Measurements from ENCODE around the gene IFT27.
"Not testable (repeated sequence)": the region's sequence is repeated elsewhere in the genome, so short reads cannot be mapped to it uniquely, and the experiment has no call there.

The IFT27 gene

DNA sequence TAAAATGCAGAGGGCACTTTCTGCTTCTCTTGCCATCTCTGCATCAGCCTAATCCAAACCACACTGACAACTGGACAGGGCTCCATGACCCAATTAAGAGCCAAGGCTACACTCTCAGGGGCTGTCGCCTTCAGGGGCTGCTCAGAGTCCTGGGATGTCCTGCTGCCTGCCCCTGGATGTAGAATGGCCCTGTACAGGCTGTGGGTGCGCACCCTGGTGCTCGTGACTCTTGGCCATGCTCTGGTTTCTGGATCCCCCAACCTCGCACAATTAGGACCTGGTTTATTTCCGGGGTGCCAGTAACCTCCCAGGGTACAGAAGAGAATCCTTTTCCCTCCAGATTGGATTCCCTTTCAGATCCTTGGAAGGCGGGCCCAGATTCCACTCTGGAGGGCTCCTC lies 11.3 kb downstream of the IFT27 start:
- TF ChIP-seq ZNF274 (IDR thresholded peaks at IDR 0.05; ENCODE audit: low read depth, low read length) = no peak

DNA sequence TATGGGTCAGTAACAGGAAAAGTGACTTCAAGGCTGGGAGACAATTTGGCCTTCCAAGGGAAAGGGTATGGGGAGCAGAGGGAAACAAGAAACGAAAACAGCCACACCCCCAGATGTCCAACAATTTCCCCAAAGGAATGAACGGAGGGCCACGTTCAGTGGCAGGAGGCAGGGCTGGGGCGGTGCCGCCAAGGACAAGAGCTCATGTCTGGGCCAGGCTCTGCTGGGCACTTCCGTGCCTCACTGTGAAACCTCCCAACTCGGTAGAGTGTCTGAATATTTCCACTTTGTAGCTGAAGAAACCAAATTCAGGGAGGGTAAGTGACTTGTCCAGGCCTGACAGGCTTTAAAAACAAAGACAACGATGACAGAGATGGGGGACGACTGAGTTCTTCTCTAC lies 11.9 kb downstream of the IFT27 start:
- TF ChIP-seq ZNF274 (IDR thresholded peaks at IDR 0.05; ENCODE audit: low read depth, low read length) = no peak
- no peak overlapping the region for H3K4me3 ChIP-seq (ENCODE audit: low read length)

More for the DNA sequence above, 11.3 kb downstream of the IFT27 start:
- no peak overlapping the region for H3K4me3 ChIP-seq (ENCODE audit: low read length)

DNA sequence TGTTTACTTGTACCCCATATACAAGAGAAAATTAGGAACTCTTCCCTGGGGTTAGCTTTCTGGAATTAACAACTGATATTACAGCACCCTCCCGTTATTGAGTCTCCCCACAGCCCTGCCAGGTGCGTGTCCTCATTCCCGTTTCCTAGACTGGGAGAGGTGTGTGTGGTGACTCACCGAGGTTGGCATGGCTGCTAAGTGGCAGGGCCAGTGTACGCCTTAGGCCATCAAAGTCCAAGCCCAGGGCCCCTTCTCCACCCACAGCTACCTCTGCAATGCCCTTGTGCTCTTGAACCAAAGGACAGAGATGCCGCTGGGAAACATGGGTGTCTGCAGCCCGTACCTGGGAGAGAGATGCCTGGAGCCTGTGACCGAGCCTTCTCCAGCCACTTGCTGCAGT lies 12.3 kb downstream of the IFT27 start:
- no peak for TF ChIP-seq ZNF274 (IDR thresholded peaks at IDR 0.05; ENCODE audit: low read depth, low read length)
- H3K4me3 ChIP-seq (ENCODE audit: low read length) = no peak overlapping the region

GRCh38 chr22:36762687-36763260 lies 13.1 kb downstream of the IFT27 start:
- no peak for TF ChIP-seq ZNF274 (IDR thresholded peaks at IDR 0.05; ENCODE audit: low read depth, low read length)
- no peak overlapping the region for H3K4me3 ChIP-seq (ENCODE audit: low read length)

GRCh38 chr22:36761553-36762240 lies 14.2 kb downstream of the IFT27 start:
- no peak overlapping the region for H3K4me3 ChIP-seq (ENCODE audit: low read length)
- no peak for TF ChIP-seq ZNF274 (IDR thresholded peaks at IDR 0.05; ENCODE audit: low read depth, low read length)

- H3K4me3 ChIP-seq (ENCODE audit: low read length) = no peak overlapping the region
- TF ChIP-seq ZNF274 (IDR thresholded peaks at IDR 0.05; ENCODE audit: low read depth, low read length) = no peak
These were observed 15.1 kb downstream of the IFT27 start for GRCh38 chr22:36760786-36761185.

DNA sequence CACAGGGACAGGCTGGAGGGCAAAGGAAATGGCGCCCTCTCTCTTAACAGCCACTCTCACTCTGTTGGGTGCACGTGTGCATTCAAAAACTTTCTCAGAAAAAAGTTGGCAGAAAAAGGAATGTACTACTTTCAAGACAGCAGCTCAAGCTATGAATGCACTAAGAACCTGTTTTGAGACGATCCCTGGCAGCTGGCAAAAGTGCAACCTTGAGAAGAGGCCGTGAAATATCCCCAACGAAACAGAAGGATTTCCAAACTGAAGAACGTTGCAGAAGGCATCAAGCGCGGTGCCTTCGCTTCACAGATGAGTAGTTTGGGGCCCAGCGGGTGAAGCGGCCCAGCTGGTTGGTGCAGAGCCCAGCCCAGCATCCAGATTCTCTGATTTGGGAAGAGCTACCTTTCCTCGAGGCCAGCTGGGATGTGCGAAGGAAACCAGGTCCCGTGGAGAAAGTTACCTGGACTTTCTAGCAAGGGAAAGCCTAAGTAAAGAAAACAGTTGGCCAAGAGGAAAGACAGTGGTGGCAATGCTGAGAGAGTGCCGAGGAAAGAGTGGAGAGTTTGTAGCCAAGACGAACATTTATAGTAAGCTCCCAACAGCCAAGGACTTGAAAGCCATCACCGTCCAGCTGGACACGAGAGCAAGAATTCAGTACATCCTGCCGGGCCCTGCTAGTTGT lies 16.3 kb downstream of the IFT27 start:
- no peak for TF ChIP-seq ZNF274 (IDR thresholded peaks at IDR 0.05; ENCODE audit: low read depth, low read length)

GRCh38 chr22:36758792-36759271 lies 17.1 kb downstream of the IFT27 start:
- no peak overlapping the region for H3K4me3 ChIP-seq (ENCODE audit: low read length)
- no peak for TF ChIP-seq ZNF274 (IDR thresholded peaks at IDR 0.05; ENCODE audit: low read depth, low read length)

More for the DNA sequence above, 16.3 kb downstream of the IFT27 start:
- H3K4me3 ChIP-seq (ENCODE audit: low read length) = no peak overlapping the region

DNA sequence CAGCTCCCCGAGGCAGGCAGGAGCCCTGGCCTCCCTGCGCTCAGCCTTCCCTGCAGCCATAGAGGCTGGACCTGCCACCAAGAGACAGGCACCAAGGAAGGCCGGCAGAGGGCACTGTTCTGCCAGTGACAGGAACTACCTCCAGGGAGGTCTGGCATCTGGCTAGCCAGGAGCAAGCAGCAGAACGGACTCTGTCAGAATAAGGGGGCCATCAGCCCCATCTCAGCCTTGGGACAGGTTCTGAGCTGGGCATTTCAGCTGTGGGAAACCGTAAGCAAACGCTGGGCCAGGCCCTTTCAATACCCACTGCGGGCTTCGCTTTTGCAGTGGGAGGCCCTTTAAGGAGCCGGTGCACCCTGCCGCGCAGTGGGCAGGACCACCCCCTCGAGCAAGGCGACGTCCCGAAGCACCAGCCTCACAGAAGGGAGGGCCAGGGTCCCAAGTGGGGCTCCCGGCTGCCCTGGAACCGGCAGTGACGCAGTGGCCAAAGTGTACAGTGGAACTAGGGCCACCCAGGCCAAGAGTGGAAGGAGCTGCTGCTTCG lies 18.2 kb downstream of the IFT27 start:
- no peak for TF ChIP-seq ZNF274 (IDR thresholded peaks at IDR 0.05; ENCODE audit: low read depth, low read length)
- no peak overlapping the region for H3K4me3 ChIP-seq (ENCODE audit: low read length)

DNA sequence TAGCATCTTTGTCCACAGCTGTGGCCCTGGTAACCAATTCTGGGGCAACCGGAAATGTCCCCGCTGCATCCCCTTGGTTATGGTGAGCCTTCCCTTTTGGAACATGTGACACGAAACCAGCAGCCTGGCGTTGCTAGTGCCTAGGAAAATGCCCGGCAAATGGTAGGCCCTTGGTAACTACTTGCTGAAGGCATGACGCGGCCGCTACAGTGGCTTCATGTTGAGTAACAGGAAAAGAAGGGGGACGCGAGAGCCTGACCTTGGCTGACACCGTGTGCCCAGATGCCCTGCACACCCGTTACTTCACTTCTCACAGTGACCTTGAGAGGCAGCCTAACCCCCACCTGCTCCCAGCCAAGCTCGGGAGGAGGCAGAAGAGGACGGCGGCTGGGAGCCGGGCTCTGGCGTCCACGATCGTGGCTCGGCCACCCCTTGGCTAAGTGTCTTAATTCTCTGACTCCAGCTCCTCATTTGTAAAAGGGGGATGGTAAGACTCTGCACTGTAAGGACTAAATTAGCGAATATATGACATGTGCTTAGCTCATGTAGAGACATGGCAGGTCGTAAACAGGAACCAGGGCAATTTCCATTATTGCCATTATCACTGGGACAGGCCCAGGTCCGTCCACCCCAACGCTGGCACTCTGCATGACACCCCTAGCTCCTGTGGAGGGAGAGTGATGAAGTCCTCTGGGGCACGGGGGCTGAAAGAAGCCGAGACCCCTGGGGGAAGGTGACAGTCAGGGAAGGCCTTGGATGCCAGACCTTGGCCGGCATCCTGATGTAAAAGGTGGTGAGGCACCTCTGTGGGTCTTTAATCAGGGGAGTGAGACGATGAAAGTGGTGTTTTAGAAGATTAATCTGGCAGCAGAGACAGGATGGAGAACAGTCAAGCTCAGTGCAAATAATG lies 18.9 kb downstream of the IFT27 start:
- no peak overlapping the region for H3K4me3 ChIP-seq (ENCODE audit: low read length)
- no peak for TF ChIP-seq ZNF274 (IDR thresholded peaks at IDR 0.05; ENCODE audit: low read depth, low read length)

GRCh38 chr22:36756031-36756430 lies 19.9 kb downstream of the IFT27 start:
- no peak overlapping the region for H3K4me3 ChIP-seq (ENCODE audit: low read length)
- TF ChIP-seq ZNF274 (IDR thresholded peaks at IDR 0.05; ENCODE audit: low read depth, low read length) = no peak

DNA sequence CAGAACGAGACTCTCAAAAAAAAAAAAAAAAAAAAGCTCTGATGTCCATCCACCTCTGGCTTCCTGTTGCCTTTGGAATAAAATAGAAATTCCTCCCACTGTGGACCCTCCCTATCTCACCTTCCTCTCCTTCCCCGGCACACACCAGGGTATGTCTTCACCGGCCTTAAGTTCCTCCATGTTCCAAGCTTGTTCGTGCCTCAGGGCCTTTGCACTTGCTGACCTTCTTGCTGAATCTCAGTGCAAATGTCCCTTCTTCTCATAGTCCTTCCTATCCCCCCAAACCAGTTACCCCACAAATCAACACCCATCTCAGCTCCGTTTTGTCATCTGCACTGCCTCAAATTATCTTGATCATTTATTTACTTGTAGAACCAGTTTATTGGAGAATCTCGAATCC lies 20.6 kb downstream of the IFT27 start:
- TF ChIP-seq ZNF274 (IDR thresholded peaks at IDR 0.05; ENCODE audit: low read depth, low read length) = no peak
- H3K4me3 ChIP-seq (ENCODE audit: low read length) = no peak overlapping the region

GRCh38 chr22:36754881-36755280 lies 21.0 kb downstream of the IFT27 start:
- not testable (repeated sequence) for H3K4me3 ChIP-seq (ENCODE audit: low read length)

DNA sequence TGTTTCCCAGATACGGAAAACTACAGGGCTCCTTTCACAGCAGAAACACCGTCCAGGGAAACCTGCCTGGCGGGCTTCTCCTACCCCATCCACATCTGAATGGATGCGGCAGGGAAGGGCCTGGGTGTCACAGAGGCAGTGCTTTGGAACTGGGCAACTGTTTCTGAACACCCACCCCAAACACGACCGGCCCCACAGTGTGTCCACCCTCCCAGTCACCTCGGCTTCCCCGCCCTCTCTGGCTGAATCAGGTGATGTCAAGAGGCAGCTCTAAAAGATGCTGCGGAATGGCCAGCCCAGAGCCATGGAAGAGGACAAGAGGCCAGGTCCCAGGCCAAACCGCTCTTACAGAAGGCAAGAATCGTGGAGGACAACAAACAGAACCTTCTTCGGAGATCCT lies 22.0 kb downstream of the IFT27 start:
- TF ChIP-seq ZNF274 (IDR thresholded peaks at IDR 0.05; ENCODE audit: low read depth, low read length) = no peak
- no peak overlapping the region for H3K4me3 ChIP-seq (ENCODE audit: low read length)

Measured in GM08714 (cell line).